GM21576 (cell line): ENCODE data around the gene HIRIP3.
"Not testable (repeated sequence)": the region's sequence is repeated elsewhere in the genome, so short reads cannot be mapped to it uniquely, and the experiment has no call there.

ENCODE experiments used
- ATAC-seq: cut with Tn5 transposase; IDR thresholded peaks from one replicate; pipeline ENCODE4 v1.9.1; 2021; ENCODE audit warnings: mild to moderate bottlenecking, moderate library complexity; ENCODE audit not compliant: unreplicated experiment

HIRIP3 gene

DNA sequence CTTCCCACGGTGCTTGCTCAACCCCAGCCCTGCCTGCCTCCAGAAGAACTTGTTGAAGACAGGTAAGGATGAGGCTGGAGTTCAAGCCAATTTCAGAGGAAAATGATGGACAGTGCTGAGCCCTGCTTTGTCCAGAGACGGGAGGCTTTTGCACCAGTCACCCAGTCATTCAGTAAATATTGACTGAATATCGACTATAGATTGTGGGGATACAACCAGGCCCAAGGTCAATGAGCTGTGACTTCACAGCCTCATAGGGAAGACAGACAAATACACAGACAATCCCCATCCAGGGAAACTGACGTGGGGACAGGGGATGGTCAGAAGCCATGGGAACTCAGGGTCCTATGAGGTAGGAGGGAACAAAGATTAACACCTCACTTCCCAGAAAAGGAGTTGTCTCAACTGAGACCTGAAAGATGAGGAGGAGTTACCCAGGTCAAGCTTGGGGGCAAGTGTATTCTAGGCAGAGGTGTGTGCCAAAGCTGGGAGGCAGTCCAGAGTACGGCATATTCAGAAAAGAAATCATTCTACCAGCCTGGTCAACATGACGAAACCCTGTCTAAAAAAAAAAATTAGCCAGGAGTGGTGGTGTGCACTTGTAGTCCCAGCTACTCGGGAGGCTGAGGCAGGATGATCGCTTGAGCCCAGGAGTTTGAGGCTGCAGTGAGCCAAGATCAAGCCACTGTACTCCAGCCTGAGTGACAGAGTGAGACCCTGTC, 21.3 kb upstream of the HIRIP3 start:
- ATAC-seq = no peak

- ATAC-seq = not testable (repeated sequence)
Observed at GRCh38 chr16:30015450-30015849, 20.0 kb upstream of the HIRIP3 start.

DNA sequence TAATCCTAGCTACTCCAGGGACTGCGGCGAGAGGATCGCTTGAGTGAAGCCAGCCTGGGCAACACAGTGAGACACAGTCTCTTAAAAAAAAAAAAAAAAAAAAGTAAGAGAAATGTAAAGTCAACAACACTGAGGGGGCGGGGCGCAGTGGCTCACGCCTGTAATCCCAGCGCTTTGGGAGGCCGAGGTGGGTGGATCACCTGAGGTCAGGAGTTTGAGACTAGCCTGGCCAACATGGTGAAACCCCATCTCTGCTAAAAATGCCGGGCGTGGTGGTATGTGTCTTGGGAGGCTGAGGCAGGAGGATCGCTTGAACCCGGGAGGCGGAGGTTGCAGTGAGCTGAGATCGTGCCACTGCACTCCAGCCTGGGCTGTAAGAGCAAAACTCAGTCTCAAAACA, 17.2 kb upstream of the HIRIP3 start:
- ATAC-seq = not testable (repeated sequence)

GRCh38 chr16:30011714-30012504, 16.5 kb upstream of the HIRIP3 start:
- ATAC-seq = no peak

DNA sequence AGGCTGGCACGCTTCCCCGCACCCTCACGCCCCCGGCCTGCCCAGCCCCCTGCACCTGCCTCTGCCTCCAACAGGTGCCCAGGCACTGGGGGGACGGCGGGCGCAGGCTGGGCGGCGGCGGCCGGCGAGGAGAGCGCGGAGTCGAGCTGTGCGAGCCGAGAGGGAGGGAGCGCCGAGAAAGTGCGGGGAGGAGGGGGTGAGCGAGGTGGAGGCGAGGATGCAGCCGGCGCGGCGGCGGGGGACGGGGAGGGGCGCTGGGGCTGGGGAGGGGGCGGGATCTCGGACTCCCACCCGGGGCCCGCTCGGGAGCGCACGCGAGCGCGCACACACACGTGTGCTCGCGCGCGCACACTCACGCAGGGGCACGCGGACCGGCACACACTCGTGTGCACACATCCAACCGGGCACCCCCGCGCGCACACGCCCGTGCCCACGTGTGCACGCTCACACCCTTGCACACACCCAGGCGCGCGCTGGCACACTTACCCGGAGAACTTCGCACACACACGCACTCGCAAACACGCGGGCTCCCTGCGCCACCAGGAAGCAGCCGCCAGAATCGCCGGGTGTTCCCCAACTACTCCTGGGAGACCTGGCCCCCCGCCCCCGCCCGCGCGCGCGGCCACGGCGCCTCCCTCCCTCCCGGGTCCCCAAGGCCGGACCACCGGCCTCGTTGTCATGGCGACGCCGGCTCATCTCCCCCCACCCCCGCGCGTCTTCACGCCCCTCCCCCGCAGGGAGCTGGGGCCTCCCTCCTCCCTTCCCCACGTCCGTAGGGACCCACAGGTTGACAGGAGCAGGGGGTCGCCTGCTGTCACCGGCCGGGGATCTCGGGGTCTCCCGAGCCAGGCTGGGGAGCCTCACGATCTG, 15.7 kb upstream of the HIRIP3 start, which contains the start of gene DOC2A:
DOC2A (minus strand) TSS at position 184 of the 870 bp plus-strand sequence. CDS start 805 bp downstream, outside the sequence.
- ATAC-seq = no peak

- no peak for ATAC-seq
Observed at GRCh38 chr16:30009990-30010843, 14.8 kb upstream of the HIRIP3 start.

DNA sequence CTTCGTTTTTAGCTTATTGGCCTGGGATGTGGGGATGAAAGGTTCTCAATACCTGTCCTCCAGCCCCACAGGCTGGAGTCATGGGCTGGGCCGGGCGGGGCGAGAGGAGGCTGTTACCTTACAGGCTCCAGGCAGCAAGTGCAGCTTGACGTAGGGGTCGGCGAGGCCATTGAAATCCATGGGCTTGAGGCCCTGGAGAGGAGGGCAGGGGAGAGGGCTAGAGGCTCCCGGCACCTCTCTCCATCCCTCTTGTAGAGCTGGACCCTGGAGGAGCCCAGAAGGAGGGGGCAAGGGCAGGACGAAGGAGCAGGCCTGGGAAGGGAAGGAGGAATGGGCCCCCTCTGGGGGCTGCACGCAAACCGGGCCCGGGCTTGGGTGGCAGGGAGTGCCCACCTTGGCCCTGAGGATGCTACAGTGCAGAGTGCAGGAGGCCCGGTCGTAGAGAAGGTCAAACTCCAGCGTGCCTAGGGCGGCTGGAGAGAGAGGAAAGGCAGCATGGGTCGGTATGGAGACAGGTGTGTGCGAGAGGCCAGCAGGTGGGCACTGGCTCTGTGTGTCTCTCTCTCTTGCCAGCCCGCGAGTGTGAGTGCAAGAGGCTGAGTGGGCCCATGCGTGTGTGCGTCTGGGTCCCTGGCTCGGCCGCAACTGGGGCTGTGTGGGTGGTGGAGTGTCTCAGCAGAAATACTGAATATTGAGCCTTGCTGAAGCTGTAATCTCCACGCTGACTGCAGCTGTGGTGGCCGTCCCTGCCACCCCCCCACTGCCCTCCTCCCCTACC, 13.9 kb upstream of the HIRIP3 start:
- no peak for ATAC-seq

GRCh38 chr16:30007378-30007895, 12.0 kb upstream of the HIRIP3 start:
- ATAC-seq = no peak

GRCh38 chr16:30006659-30007377, 11.4 kb upstream of the HIRIP3 start:
- no peak for ATAC-seq

- no peak for ATAC-seq
Observed at GRCh38 chr16:30006095-30006473, 10.7 kb upstream of the HIRIP3 start.

- no peak for ATAC-seq
Observed at GRCh38 chr16:30005341-30006094, 10.1 kb upstream of the HIRIP3 start.

GRCh38 chr16:30004811-30005242, 9.4 kb upstream of the HIRIP3 start:
- ATAC-seq = no peak

DNA sequence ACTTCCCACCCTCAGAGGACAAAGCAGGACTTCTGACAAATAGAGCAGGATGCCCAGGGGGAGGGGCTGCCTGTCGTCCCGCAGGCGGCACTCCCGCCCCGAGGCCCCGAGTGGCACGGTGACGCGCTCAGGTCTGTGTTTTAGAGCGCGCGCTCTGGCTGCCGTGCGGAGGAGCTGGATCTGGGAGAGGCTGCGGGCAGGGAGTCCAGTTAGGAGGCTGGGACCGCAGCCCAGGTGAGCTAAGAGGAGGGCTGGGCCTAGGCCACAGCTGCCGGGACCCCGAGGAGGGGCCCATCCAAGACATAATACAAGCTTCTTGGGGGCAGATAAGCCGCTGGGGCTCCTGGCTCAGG, 9.0 kb upstream of the HIRIP3 start:
- ATAC-seq = no peak

DNA sequence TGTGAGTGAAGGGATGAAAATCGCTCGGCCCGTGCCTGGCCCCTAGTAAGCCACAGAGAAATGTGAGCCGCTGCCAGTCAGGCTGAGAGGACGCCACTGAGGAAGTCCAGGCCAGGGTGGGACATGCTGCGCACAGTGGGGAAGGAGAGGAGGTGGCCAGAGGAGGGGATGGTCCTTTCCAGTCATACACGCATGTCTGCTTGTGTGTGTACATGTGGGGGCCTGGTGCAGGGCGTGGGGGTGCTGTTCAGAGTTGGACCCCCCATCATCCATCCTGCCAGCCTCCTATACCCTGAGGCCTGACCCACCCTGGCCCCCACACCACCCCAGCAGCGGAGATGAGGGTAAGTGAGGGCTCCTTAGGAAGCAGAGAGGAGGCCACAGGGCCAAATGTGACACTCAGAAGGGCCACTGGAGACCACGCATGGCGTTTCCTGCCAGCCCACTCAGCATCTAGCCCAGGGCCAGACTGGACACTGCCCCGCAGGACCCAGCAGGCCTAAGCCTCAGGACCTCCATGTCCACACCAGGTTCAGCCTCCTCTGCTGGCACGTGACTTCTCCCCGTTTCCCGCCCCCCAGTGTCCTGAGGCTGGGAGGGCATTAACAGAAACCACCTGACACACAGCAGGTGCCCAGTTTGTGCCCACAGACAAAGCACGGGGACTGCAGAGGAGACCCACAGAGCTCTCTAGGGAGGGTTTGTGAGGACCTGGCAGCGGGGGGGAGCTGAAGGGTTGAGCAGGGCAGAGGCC, 8.4 kb upstream of the HIRIP3 start:
- ATAC-seq = no peak

- ATAC-seq = no peak
Observed at GRCh38 chr16:30002614-30003346, 7.4 kb upstream of the HIRIP3 start.

DNA sequence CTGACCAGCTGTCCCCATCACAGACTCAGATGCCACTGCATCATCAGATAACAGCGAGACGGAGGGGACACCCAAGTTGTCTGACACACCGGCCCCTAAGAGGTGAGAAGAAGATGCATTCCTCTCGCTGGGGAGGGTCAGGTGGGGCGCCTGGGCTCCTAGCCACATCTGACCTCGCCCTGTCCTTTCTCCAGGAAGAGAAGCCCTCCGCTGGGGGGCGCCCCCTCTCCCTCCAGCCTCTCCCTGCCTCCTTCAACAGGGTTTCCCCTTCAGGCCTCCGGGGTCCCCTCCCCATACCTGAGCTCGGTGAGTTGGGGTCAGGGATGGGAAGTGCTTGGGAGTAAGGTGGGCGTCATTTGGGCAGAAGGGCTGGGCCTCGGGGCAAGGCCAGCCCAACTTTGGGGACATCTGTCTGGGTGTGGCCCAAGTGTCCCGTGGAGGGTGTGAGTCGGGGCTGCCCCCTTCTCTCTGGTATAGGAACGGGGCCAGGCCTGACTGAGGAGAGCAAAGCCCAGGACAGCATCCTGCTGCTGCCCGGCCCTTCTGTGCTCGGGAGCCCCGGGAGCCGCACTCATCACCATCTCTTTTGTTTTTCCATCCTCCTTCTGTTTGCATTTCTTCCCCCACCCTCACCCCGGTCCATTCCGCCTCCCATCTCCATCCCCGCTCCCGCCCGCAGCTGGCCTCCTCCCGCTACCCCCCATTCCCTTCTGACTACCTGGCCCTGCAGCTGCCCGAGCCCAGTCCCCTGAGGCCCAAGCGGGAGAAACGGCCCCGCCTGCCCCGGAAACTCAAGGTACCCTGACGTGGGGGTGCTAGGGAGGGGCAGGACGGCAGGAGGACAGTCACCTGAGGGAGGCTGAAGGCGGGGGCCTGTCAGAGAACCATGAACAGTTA, 5.6 kb upstream of the HIRIP3 start:
- ATAC-seq = no peak
